GM21576 (cell line): ENCODE data around the gene AP5B1.

Source experiments
- ATAC-seq: cut with Tn5 transposase; IDR thresholded peaks from one replicate; pipeline ENCODE4 v1.9.1; 2021; ENCODE audit warnings: mild to moderate bottlenecking, moderate library complexity; ENCODE audit not compliant: unreplicated experiment

Gene AP5B1, protein sequence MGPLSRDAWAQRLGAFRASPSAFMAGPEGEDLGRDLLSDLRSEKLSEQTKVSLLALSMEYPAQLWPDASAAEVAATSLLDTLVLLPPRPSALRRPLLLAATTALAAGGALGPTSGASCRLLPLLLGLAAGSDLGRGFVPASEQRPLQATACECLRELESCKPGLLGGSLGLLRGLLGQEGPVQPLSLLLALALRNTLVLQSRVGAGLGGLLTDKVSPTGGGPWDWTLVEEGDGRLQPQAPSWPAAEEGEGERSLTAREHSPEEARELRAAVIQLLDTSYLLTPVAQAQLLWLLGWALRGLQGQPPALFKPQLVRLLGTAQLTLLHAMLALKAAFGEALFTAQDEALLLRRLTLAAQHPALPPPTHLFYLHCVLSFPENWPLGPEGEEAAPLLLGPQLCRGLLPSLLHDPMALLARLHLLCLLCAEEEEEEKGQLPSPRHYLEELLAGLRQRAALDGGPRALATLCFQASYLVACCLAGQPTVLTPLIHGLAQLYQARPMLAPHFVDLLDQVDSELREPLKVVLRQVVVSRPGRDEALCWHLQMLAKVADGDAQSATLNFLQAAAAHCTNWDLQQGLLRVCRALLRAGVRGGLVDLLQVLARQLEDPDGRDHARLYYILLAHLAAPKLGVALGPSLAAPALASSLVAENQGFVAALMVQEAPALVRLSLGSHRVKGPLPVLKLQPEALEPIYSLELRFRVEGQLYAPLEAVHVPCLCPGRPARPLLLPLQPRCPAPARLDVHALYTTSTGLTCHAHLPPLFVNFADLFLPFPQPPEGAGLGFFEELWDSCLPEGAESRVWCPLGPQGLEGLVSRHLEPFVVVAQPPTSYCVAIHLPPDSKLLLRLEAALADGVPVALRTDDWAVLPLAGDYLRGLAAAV

DNA sequence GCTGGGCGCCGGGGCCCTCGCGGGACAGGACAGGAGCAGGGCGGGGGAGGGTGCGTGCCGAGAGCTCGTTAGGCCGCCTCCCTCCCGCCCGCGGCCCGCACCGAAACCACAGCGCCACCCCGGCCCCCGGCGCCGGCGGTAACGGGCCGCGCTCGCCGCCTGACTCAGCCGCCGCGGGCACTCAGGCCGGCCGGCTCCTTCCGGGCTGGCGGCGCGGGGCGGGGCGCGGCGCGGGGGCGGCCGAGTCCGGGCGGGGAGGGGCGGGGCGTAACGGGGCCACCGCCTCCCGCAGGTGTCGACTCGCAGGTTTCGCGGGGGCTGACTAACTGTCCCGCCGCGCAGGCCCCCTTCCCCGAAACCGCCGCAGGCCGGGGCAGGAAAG lies at the start of gene AP5B1:
AP5B1 (minus strand) TSS at position 207 of the 382 bp plus-strand sequence. CDS start 385 bp downstream, outside the sequence.
- peak; percentile 48 for ATAC-seq

DNA sequence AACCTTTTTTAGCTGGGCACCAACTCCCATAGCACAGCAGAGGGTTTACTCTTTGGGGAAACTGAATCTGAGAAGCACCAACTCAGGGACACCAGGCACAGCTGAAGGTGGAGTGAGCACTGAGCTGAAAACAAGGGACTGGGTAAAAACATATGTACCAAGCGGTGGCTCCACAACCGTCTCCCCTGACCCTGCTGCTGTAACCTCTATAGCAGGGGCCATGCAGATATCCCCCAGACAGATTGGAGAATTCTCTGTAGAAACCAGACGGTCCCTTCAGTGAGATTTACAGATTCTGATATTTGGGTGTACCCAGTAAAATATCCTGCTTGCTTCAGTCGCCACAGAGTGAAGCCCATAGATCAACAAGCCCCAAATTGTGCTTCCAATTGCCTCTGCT lies 48.7 kb upstream of the AP5B1 start:
- ATAC-seq, result no peak

DNA sequence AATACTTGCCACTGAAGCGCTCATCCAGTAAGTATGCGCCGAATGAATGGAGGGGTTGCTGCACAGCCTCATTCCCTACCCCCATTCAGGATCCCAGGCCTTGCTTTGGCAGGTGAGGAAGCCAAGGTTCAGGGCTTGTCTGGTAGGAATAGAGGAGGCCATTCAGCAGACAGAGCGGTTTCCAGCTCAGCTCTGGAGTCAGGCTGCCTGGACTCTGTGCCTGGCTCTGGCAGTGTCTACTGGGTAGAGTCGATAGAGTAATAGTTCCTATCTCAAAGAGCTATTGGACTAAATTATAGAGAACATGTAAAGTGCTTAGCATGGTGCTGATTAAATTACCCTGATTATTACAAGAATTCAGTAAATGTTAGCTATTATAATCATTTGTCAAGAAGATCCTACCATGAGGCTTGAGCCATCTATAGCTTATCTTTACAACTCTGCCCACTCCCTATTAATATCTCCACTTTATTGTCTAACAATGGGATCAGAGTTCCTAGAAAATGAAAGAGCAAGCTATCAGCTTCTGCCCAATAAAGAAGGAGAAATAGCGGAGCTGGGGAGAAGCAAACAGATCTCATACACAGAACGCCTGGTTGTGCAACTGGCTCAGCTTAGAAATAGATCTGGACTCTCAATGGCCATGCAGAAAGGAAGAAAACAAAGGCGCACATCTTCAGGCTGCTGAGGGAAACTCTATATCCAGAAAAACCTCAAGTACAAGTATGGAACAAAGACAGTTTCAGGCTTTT lies 46.4 kb upstream of the AP5B1 start:
- no peak for ATAC-seq

DNA sequence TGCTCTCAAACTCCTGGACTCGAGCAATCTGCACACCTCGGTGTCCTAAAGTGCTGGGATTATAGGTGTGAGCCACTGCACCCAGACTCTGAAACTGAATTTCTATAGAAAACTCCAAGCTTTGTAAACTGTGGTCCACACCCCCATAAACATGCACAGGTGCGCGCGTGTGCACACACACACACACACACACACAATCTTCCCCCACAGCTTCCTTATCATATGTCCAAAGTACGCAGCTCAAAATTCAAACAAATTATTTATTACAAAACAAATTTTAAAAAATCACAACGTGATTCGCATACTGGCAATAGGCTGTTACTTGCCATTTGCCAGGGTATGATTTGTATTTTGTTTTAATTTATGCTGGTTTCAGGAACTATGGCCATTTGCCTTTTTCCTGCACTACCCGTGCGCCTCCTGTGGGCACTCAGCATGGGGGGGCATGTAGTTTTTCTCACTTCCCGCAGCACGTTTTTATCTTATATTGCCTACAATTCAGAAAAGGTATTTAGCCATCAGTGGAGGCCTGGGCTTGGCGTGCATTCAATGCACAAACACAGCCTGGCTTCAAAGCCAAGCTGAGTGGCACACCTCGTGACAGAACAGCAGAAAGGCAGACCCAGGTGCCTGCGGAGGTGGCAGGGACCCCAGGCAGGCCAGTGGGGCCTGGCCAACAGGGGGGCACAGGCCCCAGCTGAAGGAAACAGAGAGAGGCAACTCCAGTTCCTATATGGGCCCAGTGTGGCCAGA lies 42.2 kb upstream of the AP5B1 start:
- ATAC-seq, result no peak

DNA sequence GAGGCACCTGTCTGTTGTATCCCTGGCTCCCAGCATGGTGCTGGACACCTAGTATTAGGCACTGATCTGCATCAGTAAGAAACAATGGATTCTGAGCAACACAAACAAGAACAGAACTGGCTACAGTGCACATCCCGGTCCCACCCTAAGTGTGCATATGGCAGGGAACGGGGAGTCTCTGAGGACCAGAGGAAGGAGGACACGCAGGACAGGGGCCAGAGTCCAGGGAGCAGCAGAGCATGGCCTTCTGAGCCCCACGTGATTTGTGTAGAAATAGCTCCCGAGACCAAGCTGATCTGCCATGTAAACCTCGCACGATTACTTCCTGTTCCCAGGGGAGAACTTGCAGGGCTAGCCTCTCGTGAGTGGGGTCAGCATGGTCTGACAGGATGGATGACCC lies 40.3 kb upstream of the AP5B1 start:
- ATAC-seq, result no peak

DNA sequence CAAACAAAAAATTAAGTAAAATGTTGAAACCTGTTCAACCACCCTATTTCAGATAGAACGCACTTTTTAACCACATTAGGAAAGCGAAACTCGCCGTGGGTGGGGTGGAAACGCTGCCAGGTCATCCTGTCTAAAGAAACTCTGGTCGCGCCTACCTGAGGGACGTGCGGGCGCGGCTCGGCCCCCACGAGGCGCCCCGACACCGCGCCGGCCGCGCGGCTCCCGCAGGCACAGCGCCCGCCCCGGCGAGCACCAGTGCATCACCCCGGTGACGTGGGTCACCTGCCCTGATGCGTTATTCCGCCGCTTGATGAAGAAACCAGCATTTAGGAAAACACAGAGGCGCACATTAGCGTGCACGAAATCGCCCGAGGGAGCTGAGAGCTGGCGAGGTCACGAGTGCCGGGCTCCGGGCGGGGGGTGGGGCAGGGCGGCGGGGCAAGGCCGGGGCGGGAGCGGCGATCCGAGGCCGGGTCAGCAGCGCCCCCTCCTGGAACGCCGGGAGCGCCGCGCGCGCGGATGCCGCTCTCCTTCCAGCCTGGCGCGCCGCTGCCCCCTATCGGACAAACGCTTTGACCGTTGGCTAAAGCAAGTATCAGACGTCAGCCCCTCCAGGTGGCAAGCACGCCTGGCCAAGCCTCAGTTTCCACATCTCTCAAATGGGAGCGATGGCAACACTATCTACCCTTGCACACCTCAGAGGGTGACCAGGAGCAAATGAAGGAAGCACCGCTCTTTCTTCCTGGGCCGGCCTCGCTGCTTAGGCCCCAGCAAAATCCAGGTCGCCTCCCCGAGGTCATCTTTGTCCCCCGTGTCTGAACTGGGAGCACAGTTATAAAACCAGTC lies 37.3 kb upstream of the AP5B1 start:
- peak; percentile 72 for ATAC-seq

DNA sequence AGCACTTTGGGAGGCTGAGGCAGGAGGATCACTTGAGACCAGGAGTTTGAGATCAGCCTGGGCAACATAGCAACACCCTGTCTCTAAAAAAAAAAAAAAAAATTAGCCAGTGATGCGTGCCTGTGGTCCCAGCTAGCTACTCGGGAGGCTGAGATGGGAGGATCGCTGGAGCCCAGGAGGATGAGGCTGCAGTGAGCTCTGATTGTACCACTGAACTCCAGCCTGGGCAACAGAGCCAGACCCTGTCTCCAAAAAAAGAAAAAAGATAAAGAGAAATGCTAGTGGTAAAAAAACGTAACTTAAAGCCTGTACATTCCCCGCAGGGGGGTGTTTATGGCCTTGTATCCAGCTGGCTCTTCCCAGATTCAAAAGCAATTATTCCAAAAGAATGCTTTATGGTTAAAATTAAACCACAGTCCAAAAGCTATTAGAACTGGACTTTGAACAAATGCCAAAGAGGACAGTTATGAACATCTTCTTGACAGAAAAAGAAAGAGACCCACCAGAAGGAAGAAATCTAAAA lies 36.6 kb upstream of the AP5B1 start:
- no peak for ATAC-seq

DNA sequence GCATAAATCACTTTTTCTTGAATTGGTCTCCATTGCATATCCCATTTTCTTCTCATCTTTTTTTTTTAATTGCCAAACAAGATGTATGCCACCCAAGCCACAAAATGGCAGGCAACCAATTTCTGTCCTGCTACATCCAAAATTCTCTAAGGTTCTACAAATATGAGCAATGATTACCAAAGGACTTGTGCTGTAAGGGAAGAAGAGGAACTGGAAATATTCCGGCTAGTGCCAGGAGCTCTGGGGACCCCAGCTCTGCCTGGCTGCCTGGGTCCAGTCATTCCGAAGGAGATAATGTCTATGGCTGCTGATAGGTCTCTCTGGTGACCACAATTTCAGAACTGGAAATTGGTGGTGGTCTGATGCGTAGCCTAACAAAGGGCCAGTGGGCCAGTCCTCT lies 35.9 kb upstream of the AP5B1 start:
- no peak for ATAC-seq

DNA sequence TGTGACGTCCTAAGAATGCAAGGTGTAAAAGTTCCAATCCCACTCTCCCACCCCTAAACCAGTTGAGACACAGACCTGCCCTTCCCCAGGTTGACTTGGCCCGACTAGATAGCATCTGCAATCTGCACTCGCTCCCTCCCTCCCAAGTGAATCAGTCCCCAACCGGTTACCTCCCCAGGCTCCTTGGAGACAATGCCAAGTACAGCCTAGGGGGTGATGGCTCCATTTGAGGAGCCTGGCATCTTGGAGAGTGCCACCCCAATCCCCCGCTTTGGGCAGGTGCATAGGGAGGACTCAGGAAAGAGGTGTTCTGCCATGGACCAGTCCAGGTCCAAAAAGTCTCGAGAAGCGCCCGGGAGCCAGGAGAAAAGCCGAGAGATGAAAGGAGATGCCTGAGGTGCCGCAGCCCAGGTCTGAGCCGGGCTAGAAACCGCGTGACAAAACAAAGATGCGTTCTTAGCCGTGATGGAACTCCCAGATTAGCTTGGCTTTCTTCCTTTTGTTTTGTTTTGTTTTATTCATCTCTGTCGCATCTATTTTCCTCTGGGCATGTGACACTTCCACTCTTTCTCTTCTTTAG lies 34.3 kb upstream of the AP5B1 start:
- no peak for ATAC-seq

DNA sequence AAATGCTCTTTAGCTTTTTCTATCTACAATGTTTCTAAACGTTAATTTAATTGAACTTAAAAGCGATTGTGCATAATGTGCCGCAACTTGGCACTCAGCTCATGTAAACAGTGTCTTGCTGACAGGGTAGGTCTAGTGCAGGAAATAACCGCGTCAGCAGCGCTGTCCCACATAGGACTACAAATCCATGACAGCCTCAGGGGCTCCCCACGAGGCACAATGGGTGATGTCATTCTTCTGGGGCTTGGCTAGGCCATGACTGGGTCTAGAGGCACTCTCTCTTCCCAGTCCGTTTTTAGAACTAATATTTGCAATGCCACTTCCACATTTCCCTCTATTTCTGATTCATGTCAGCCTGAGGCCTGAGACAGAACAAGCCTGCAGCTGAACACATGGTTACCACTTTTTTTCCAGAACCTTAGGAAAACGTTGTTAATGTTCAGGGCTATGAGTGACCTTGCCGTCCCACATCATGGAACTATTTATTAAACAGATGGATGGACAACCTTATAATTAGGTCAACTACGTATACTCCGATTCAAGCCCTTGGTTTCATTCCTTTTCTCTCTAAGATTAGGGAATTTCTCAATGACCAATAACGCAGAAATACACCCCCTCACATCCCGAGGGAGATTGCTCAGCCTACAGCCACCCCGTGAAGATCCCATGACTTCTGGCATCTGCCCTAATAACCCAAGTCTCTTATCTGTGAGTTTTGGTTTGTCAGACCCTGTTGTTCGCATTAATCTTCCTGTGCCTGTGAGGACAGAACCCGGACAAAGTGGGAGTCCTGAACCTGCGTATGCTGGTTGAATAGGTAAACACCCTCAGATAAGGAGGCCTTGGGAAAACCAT lies 33.6 kb upstream of the AP5B1 start:
- no peak for ATAC-seq

DNA sequence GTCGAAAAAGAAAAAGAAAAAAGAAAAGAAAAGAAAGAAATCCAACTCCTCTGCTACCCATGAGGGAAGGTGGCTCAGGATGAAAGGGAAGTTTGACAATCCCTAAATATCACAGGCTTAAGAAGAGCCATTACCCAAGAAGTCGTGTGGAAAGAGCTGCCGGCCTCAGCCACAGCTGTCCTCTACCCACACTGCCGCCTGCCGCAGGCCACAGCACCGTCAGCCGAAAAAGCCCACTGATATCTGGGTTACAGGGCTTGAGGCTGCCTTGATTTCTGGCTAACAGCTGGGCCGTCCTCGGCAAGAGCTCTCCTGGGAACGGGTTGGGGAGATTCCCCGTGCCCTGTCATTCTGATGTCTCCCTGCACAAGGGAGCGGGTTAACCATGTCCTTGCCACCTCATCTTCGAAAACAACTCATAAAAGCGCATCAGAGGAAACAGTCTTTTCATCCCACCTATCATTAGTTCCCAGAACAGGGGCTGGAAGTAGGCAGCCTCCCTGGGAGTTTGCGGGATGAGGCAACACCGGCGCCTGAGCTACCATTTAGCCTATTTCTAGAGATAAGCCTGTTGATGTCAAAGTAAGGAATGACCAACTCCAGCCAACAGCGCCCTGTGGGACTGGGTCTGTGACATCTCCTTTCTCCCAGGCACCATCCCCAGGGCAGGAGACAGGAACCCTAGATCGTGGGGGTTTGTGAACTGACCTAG lies 31.1 kb upstream of the AP5B1 start:
- no peak for ATAC-seq

DNA sequence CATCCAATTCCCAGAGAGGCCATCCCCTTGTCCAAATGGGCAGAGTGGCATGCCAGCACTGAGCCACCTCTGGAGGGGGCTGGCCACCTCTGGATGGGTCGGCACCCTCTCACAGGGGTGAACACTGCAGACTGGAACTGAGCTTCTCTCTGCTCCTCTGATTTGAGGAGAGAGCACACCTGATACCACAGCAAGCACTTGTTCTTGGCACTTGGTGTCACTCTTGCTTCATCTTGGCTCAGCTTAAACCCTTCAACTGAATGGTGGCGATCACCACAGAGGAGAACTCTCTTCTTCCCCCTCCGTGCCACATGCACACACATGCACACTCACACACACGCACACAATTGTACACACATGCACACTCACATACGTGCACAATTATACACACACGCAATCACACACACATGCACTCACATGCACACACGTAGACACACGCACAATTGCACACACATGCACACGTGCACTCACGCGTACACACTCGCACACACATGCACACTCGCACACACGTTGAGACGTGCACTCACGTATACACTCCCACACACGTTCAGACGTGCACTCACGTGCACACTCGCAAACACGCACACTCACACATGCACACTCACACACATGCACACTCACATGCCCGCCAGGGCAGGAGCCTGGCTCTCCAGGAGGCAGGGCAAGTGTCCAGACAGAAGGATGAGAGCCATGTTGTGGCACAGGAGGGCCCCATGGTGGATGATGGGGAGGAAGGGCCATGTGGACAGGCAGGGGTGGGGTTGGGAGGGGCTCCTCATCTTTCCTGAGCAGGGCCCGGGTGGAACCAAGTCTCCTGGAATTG lies 29.5 kb upstream of the AP5B1 start:
- ATAC-seq, result no peak

DNA sequence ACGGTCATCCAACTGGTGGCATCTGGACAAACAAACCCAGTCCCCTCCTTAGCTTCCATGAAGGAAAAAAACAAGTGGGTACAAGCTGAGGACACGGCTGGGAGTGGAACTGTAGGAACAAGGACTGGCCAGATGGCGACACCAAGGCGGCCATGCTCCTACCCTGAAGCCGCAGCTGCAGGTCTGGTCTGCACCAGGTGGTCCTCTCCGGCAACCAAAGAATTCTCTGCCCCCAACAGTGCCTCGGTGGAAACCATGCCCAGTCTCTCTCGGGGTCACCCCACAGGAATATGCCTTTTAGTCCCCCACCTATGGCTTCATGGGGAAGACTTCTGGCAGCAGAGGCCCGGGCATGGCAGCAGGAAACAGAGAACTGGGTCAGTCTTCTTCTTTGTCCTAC lies 28.7 kb upstream of the AP5B1 start:
- ATAC-seq, result no peak

DNA sequence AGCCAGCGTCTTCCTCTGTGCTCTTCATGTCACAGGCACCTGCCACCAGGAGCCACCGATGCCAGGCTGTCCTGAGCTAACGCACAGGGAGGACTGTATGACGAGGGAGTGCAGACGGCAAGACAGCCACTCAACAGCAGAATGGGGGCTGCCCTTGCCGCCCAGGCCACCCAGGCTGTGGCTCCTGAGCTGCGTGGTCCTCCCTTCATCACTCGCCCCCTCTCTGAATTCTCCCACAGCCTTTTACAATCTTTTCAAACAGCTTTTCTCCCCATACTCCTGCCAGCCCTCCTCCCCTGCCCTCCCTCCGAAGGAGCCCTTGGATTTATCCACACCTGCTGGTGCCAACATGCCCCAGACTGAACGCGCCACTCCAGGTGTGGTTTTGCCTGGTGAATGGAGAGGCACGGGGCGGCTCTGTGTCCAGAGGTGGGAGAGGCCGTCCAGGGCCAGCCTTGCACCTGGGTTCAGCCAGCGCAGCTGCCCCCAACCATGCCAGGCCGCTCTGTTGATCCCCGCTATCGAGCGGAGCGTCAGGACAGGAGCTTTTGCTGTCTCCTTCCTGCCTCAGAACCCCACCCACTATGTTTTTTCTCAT lies 28.1 kb upstream of the AP5B1 start:
- ATAC-seq, result no peak

DNA sequence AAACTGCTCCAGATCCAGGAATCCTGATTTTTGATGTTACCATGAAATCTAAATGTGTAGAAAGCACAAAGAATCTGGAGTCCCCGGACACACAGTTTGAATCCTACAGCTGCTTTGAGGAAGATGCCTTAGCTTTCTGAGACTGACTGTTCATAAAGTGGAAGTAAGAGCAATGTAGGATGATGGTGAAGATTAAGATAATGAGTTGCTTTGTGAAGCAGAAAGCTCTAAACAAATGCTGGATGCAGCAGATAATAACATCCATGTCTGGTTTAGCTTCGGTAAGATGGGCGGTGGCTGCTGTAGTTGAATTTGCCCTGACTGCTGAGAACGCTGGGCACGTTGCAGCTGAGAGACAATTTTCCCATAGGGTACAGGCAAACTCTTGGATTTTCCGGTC lies 26.2 kb upstream of the AP5B1 start:
- ATAC-seq, result no peak

DNA sequence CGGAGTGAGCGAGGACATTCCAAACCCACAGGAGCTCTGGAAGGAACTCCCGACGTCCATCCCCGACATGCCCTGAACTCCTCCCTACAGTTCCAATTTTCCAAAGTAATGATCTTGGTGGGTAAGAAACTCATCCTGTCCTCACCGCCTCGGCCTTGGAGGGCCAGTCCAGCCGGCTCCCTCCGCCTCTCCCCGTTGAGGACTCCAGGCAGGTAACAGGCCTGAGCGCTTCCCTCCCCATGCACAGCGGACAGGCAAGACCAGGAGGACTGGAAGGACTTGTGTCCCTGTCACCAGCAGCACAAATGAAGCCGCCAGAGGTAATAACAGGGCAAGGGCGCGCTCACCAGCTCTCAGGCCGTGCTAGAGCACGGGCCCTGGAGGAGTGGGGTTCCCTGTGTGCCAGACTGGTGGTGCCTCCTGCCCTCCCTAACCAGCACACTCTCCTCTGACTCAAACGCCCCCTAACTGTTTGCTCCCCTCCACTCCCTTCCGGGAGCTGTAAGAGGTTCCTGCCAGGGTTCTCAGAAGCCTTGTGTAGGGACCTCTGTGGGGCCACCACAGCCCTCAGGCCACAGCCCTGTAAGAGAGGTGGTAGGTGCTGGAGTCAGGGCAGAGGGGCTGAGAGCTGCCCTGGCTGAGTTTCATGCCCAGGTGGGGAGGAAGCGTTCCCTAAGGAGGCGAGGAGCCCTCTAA lies 23.2 kb upstream of the AP5B1 start:
- no peak for ATAC-seq
